ENCODE results near the gene ELFN2. TPM values are rescaled to one million over a fixed set of nuclear protein-coding genes. Genes with fewer than 3 reads are reported as not detected.

ELFN2 gene
- total RNA-seq, 2 donors from 2014 or later: not detected

GRCh38 chr22:37343863-37344734 is 83.2 kb downstream of the ELFN2 start:
- ATAC-seq (ENCODE audit: insufficient number of reproducible peaks, low FRiP score, low read depth): no peak
- Histone ChIP-seq H3K9me3 (no peaks in the 10 kb centered on the region), H3K36me3 (no peaks in the 10 kb centered on the region), H3K4me3 (no peak overlapping the region), H3K27ac (no peak overlapping the region), H3K4me1 (ENCODE audit: control insufficient read depth in 1 of 2, low read depth in 2 of 2) (no peaks in the 10 kb centered on the region), H3K27me3 (replicated peaks; ENCODE audit: insufficient read depth) (no peaks in the 10 kb centered on the region)
- TF ChIP-seq CTCF (IDR thresholded peaks at IDR 0.05): no peak
- no peak for DNase-seq (ENCODE audit: low spot score)

GRCh38 chr22:37343348-37343747 is 83.9 kb downstream of the ELFN2 start:
- Histone ChIP-seq H3K36me3 (no peaks in the 10 kb centered on the region), H3K4me1 (ENCODE audit: control insufficient read depth in 1 of 2, low read depth in 2 of 2) (no peaks in the 10 kb centered on the region), H3K27me3 (replicated peaks; ENCODE audit: insufficient read depth) (no peaks in the 10 kb centered on the region), H3K27ac (no peak overlapping the region), H3K9me3 (no peaks in the 10 kb centered on the region), H3K4me3 (no peak overlapping the region)
- TF ChIP-seq CTCF (IDR thresholded peaks at IDR 0.05): no peak
- no peak for ATAC-seq (ENCODE audit: insufficient number of reproducible peaks, low FRiP score, low read depth)
- DNase-seq (ENCODE audit: low spot score): no peak

GRCh38 chr22:37342065-37342464 is 85.2 kb downstream of the ELFN2 start:
- no peaks in the 10 kb centered on the region for H3K9me3 ChIP-seq
- no peak for DNase-seq (ENCODE audit: low spot score)
- no peak for ATAC-seq (ENCODE audit: insufficient number of reproducible peaks, low FRiP score, low read depth)
- H3K36me3 ChIP-seq: no peaks in the 10 kb centered on the region
- no peak for TF ChIP-seq CTCF (IDR thresholded peaks at IDR 0.05)
- H3K4me1 ChIP-seq (ENCODE audit: control insufficient read depth in 1 of 2, low read depth in 2 of 2): no peaks in the 10 kb centered on the region
- no peak overlapping the region for H3K4me3 ChIP-seq
- no peak overlapping the region for H3K27ac ChIP-seq
- no peaks in the 10 kb centered on the region for H3K27me3 ChIP-seq (replicated peaks; ENCODE audit: insufficient read depth)

GRCh38 chr22:37340331-37341262 is 86.7 kb downstream of the ELFN2 start:
- Histone ChIP-seq H3K27ac (no peak overlapping the region), H3K27me3 (replicated peaks; ENCODE audit: insufficient read depth) (no peaks in the 10 kb centered on the region), H3K4me1 (ENCODE audit: control insufficient read depth in 1 of 2, low read depth in 2 of 2) (no peaks in the 10 kb centered on the region), H3K36me3 (no peaks in the 10 kb centered on the region), H3K4me3 (no peak overlapping the region), H3K9me3 (no peaks in the 10 kb centered on the region)
- DNase-seq (ENCODE audit: low spot score) (no peak), ATAC-seq (ENCODE audit: insufficient number of reproducible peaks, low FRiP score, low read depth) (no peak)
- no peak for TF ChIP-seq CTCF (IDR thresholded peaks at IDR 0.05)

Measured in thoracic aorta (tissue), 2 donors.